GM12878 (cell line): Measurements from ENCODE around the gene UBE2L5. TPM values are rescaled to one million over a fixed set of nuclear protein-coding genes. Genes with fewer than 3 reads are reported as not detected.

Experiments used
- ATAC-seq: fragments of 200-7000 bp; cut with Tn5 transposase; 3 replicates; pipeline ENCODE4 v1.9.1; 2020; ENCODE audit warnings: mild to moderate bottlenecking, moderate library complexity
- BruUV-seq: library from RNA; stranded (reverse); fragments of 400-500 nt; replicated peaks from 2 replicates; lab custom pipeline; 2021; lab: Mats Ljungman, UMichigan
- CTCF ChIA-PET: fragments of 300-600 bp; sonication (Branson Sonifier 250); formaldehyde crosslinking; extraction: SDS; loops from one replicate; lab custom pipeline; 2021; ENCODE audit warnings: inconsistent platforms; lab: Yijun Ruan, JAX
- POLR2A ChIA-PET: fragments of 350-600 bp; formaldehyde crosslinking; extraction: SDS; loops from one replicate; lab custom pipeline; 2021; ENCODE audit warnings: inconsistent platforms; lab: Charles Lee
- RAD21 ChIA-PET: fragments of 300-600 bp; sonication (Branson Sonifier 250); formaldehyde crosslinking; loops from one replicate; lab custom pipeline; 2023; ENCODE audit warnings: antibody characterized with exemption; ENCODE audit not compliant: unreplicated experiment; lab: Charles Lee
- SMC1A ChIA-PET: fragments of 300-600 bp; sonication (Branson Sonifier 250); formaldehyde crosslinking; loops from one replicate; lab custom pipeline; 2023; ENCODE audit not compliant: unreplicated experiment, uncharacterized antibody; lab: Charles Lee
- DNase-seq: peaks from one replicate; pipeline ENCODE4 v3.0.0-alpha.2; 2011; ENCODE audit warnings: low read depth, low spot score
- FAIRE-seq: peaks from 3 replicates; lab custom pipeline; 2011; peaks lifted over from hg19 to GRCh38; lab: Jason Lieb, UNC
- H2AFZ ChIP-seq: 2 replicates; pipeline ENCODE4 v1.6.0; 2011; ENCODE audit warnings: low read depth, low read length, control low read depth; ENCODE audit not compliant: control insufficient read depth
- H3K27ac ChIP-seq: 2 replicates; pipeline ENCODE4 v1.5.1; 2011; ENCODE audit warnings: control low read depth; ENCODE audit not compliant: control insufficient read depth, insufficient read depth
- H3K27me3 ChIP-seq, 2 experiments: replicated peaks in 1 of 2; 2 replicates each; pipeline versions ENCODE4 v1.6.0 to v1.6.1; 2011; ENCODE audit warnings: low read length in 1 of 2; ENCODE audit not compliant: control insufficient read depth in 2 of 2, insufficient read depth in 2 of 2
- H3K36me3 ChIP-seq, 2 experiments: 2 replicates each; pipeline ENCODE4 v1.5.1; 2011; ENCODE audit warnings: low read length in 1 of 2; ENCODE audit not compliant: control insufficient read depth in 2 of 2, insufficient read depth in 2 of 2
- H3K4me1 ChIP-seq: 2 replicates; pipeline ENCODE4 v1.6.1; 2011; ENCODE audit warnings: mild to moderate bottlenecking, low read length, moderate library complexity, mixed read lengths; ENCODE audit not compliant: control insufficient read depth, insufficient read depth
- H3K4me2 ChIP-seq: 2 replicates; pipeline ENCODE4 v1.6.0; 2011; ENCODE audit warnings: control low read depth; ENCODE audit not compliant: control insufficient read depth, insufficient read depth
- H3K4me3 ChIP-seq: fragments of 200-600 bp; sonication (generic); 2 replicates; pipeline ENCODE4 v1.5.1; 2016
- H3K79me2 ChIP-seq: 2 replicates; pipeline ENCODE4 v1.6.0; 2011; ENCODE audit warnings: low read length; ENCODE audit not compliant: control insufficient read depth, insufficient read depth
- H3K9ac ChIP-seq: 2 replicates; pipeline ENCODE4 v1.8.0; 2011; ENCODE audit warnings: low read length, control low read depth, mixed read lengths; ENCODE audit not compliant: control insufficient read depth, insufficient read depth
- H3K9me3 ChIP-seq: replicated peaks from 3 replicates; pipeline ENCODE4 v1.5.1; 2011; ENCODE audit warnings: mild to moderate bottlenecking, low read length; ENCODE audit not compliant: control insufficient read depth, insufficient read depth
- H4K20me1 ChIP-seq: 2 replicates; pipeline ENCODE4 v1.6.0; 2011; ENCODE audit not compliant: control insufficient read depth, insufficient read depth
- CREM ChIP-seq: IDR thresholded peaks from 2 replicates; pipeline ENCODE4 v1.6.1; 2014; ENCODE audit warnings: antibody characterized with exemption, low read depth
- JUNB ChIP-seq: IDR thresholded peaks from 2 replicates; pipeline ENCODE4 v1.6.1; 2016; ENCODE audit warnings: antibody characterized with exemption, mild to moderate bottlenecking
- PML ChIP-seq: IDR thresholded peaks from 2 replicates; pipeline ENCODE4 v1.6.1; 2012; ENCODE audit warnings: low read length, inconsistent platforms
- RB1 ChIP-seq: fragments of 450-650 bp; formaldehyde crosslinking; IDR thresholded peaks from 2 replicates; pipeline ENCODE4 v1.6.1; 2017; ENCODE audit warnings: mild to moderate bottlenecking, borderline replicate concordance
- RUNX3 ChIP-seq: IDR thresholded peaks from 2 replicates; pipeline ENCODE4 v1.6.1; 2012; ENCODE audit warnings: low read length, inconsistent platforms
- SPI1 ChIP-seq: IDR thresholded peaks from 2 replicates; pipeline ENCODE4 v1.6.1; 2011; ENCODE audit warnings: low read depth, mild to moderate bottlenecking, low read length, moderate library complexity, borderline replicate concordance; ENCODE audit not compliant: insufficient read depth
- WGBS: methylation state at CpG from one replicate; pipeline ENCODE4 v1.1.6; 2016; ENCODE audit warnings: low lambda C conversion rate; ENCODE audit not compliant: insufficient replicate concordance, insufficient coverage; ENCODE audit errors: missing lambda C conversion rate; 5-methylcytosine and 5-hydroxymethylcytosine counted together
- in situ Hi-C: fragments of 300-500 bp; cut with MboI; formaldehyde crosslinking; loops from 9 replicates; pipeline ENCODE4 v1.14.3; 2018; ENCODE audit warnings: mixed read lengths
- intact Hi-C: fragments of 100-400 bp; cut with micrococcal nuclease; formaldehyde crosslinking; loops from one replicate; pipeline ENCODE4 v1.14.2; 2022; ENCODE audit not compliant: unreplicated experiment
- polyA plus RNA-seq, 11 experiments: library from polyadenylated mRNA; depleted of rRNA in 4 of 11; unstranded in 6 of 11; stranded (reverse) in 5 of 11; fragments of >200 nt; fragmentation: Nextera tagmentation in 4 of 11; fragmentation: Illumina TruSeq in 1 of 11; extraction: Ambion mirVana in 4 of 11; extraction: Trizol in 1 of 11; gene quantifications; 1 replicate in 1 of 11; 2 replicates in 10 of 11; pipeline versions ENCODE4 v1.2.1 to v1.2.3, GENCODE V29; 2011 to 2016; ENCODE audit warnings: inconsistent platforms in 2 of 11, missing spikeins in 2 of 11, low read depth in 1 of 11
- total RNA-seq, 4 experiments: library from RNA; depleted of rRNA in 3 of 4; stranded (reverse); fragments of >200 nt in 3 of 4; fragmentation: Illumina TruSeq in 1 of 4; extraction: Trizol in 1 of 4; gene quantifications; 2 replicates each; pipeline versions ENCODE4 v1.2.1 to v1.2.3, GENCODE V29; 2013 to 2021
- TF ChIP-seq, protein P1 (sequence below): fragments of 450-650 bp; IDR thresholded peaks from 2 replicates; pipeline ENCODE4 v1.6.1; 2016; ENCODE audit warnings: mild to moderate bottlenecking, moderate library complexity, borderline replicate concordance
- TF ChIP-seq, protein P2 (sequence below): fragments of 450-650 bp; conservative IDR thresholded peaks from 2 replicates; pipeline ENCODE4 v1.6.1; 2017; ENCODE audit warnings: mild to moderate bottlenecking, moderate library complexity
- TF ChIP-seq, protein P3 (sequence below): fragments of 450-650 bp; IDR thresholded peaks from 2 replicates; pipeline ENCODE4 v1.6.1; 2017; ENCODE audit warnings: mild to moderate bottlenecking, moderate library complexity
- TF ChIP-seq, protein P4 (sequence below): fragments of 450-650 bp; IDR thresholded peaks from 2 replicates; pipeline ENCODE4 v1.6.1; 2016; ENCODE audit warnings: mild to moderate bottlenecking

Gene UBE2L5
- total and polyA plus RNA-seq, 10 of the 15 experiments (the other 5 are each of a cell fraction or from before 2014, with no cell fraction given) = 0.03 to 1.1 (median 0.19) TPM; not detected in 2

DNA sequence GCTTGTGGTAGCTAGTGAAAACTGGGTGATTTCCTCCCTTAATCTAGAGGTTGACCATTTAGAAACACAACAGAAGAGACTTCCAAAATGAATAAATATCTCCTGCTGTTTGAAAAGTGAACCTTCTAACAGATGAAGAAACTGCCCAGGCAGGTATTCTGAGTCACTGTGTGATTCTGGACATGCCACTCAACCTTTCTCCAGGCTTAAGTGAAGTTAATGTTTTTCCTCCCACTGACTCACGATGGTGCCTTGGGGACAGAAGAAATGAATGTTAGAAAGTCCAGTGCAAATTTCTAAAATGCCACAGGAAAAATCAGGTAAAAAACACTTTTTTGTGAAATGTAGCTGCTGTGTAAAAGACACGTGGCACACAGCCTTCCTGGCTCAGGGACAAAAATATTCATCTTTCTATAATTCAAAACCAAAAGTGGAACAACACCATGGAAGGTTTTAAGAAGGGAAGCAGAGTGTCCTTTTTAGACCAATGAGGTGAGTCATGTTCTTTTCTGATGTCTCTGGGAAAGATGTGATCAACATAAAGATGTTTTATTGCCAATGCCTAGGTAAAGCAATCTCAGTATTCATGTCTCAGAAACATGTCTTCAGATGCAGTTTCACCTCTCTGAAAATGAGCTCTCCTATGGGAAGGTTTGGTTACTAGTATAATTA lies 9.1 kb downstream of the UBE2L5 start:
- in situ Hi-C loops (no loop called here), intact Hi-C loops (loop anchor here (5.0 kb wide), 1 partner anchor 124 kb away; the partner anchor contains the start of gene KATNAL1)
- no peaks in the 10 kb centered on the region for H3K79me2 ChIP-seq
- H2AFZ ChIP-seq = peak overlapping the region; percentile 75
- H3K9me3 ChIP-seq = no peaks in the 10 kb centered on the region
- SMC1A ChIA-PET = interaction anchor here (0.6 to 5.1 kb wide), 22 partner anchors 9 to 299 kb away, joined by 3 to 155 read pairs (median 4); partner anchors contain the start of gene UBE2L5
- ATAC-seq (peak; percentile 59), FAIRE-seq (no peak), DNase-seq (no peak)
- RAD21 ChIA-PET = interaction anchor here (0.6 to 4.2 kb wide), 13 partner anchors 9 to 262 kb away, joined by 3 to 89 read pairs (median 3); partner anchors contain the start of genes HMGB1 and UBE2L5
- BruUV-seq = no TSS peak
- peak overlapping the region; percentile 32; the same call in 1 of the 2 replicates for H3K9ac ChIP-seq
- TF ChIP-seq JUNB (no peak), PML (no peak), CREM (no peak), RUNX3 (0 out of 2 replicates have a peak, but pooled peaks have one; percentile 3), SPI1 (no peak), RB1 (0 out of 2 replicates have a peak, but pooled peaks have one; percentile 6)
- TF ChIP-seq, protein P1, sequence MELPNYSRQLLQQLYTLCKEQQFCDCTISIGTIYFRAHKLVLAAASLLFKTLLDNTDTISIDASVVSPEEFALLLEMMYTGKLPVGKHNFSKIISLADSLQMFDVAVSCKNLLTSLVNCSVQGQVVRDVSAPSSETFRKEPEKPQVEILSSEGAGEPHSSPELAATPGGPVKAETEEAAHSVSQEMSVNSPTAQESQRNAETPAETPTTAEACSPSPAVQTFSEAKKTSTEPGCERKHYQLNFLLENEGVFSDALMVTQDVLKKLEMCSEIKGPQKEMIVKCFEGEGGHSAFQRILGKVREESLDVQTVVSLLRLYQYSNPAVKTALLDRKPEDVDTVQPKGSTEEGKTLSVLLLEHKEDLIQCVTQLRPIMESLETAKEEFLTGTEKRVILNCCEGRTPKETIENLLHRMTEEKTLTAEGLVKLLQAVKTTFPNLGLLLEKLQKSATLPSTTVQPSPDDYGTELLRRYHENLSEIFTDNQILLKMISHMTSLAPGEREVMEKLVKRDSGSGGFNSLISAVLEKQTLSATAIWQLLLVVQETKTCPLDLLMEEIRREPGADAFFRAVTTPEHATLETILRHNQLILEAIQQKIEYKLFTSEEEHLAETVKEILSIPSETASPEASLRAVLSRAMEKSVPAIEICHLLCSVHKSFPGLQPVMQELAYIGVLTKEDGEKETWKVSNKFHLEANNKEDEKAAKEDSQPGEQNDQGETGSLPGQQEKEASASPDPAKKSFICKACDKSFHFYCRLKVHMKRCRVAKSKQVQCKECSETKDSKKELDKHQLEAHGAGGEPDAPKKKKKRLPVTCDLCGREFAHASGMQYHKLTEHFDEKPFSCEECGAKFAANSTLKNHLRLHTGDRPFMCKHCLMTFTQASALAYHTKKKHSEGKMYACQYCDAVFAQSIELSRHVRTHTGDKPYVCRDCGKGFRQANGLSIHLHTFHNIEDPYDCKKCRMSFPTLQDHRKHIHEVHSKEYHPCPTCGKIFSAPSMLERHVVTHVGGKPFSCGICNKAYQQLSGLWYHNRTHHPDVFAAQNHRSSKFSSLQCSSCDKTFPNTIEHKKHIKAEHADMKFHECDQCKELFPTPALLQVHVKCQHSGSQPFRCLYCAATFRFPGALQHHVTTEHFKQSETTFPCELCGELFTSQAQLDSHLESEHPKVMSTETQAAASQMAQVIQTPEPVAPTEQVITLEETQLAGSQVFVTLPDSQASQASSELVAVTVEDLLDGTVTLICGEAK = no peak
- TF ChIP-seq, protein P2, sequence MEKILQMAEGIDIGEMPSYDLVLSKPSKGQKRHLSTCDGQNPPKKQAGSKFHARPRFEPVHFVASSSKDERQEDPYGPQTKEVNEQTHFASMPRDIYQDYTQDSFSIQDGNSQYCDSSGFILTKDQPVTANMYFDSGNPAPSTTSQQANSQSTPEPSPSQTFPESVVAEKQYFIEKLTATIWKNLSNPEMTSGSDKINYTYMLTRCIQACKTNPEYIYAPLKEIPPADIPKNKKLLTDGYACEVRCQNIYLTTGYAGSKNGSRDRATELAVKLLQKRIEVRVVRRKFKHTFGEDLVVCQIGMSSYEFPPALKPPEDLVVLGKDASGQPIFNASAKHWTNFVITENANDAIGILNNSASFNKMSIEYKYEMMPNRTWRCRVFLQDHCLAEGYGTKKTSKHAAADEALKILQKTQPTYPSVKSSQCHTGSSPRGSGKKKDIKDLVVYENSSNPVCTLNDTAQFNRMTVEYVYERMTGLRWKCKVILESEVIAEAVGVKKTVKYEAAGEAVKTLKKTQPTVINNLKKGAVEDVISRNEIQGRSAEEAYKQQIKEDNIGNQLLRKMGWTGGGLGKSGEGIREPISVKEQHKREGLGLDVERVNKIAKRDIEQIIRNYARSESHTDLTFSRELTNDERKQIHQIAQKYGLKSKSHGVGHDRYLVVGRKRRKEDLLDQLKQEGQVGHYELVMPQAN = no peak
- TF ChIP-seq, protein P3, sequence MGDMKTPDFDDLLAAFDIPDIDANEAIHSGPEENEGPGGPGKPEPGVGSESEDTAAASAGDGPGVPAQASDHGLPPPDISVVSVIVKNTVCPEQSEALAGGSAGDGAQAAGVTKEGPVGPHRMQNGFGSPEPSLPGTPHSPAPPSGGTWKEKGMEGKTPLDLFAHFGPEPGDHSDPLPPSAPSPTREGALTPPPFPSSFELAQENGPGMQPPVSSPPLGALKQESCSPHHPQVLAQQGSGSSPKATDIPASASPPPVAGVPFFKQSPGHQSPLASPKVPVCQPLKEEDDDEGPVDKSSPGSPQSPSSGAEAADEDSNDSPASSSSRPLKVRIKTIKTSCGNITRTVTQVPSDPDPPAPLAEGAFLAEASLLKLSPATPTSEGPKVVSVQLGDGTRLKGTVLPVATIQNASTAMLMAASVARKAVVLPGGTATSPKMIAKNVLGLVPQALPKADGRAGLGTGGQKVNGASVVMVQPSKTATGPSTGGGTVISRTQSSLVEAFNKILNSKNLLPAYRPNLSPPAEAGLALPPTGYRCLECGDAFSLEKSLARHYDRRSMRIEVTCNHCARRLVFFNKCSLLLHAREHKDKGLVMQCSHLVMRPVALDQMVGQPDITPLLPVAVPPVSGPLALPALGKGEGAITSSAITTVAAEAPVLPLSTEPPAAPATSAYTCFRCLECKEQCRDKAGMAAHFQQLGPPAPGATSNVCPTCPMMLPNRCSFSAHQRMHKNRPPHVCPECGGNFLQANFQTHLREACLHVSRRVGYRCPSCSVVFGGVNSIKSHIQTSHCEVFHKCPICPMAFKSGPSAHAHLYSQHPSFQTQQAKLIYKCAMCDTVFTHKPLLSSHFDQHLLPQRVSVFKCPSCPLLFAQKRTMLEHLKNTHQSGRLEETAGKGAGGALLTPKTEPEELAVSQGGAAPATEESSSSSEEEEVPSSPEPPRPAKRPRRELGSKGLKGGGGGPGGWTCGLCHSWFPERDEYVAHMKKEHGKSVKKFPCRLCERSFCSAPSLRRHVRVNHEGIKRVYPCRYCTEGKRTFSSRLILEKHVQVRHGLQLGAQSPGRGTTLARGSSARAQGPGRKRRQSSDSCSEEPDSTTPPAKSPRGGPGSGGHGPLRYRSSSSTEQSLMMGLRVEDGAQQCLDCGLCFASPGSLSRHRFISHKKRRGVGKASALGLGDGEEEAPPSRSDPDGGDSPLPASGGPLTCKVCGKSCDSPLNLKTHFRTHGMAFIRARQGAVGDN = 0 out of 2 replicates have a peak, but pooled peaks have one; percentile 11
- TF ChIP-seq, protein P4, sequence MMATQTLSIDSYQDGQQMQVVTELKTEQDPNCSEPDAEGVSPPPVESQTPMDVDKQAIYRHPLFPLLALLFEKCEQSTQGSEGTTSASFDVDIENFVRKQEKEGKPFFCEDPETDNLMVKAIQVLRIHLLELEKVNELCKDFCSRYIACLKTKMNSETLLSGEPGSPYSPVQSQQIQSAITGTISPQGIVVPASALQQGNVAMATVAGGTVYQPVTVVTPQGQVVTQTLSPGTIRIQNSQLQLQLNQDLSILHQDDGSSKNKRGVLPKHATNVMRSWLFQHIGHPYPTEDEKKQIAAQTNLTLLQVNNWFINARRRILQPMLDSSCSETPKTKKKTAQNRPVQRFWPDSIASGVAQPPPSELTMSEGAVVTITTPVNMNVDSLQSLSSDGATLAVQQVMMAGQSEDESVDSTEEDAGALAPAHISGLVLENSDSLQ = peak; percentile 72
- H3K4me2 ChIP-seq = peak overlapping the region; percentile 85
- CTCF ChIA-PET = interaction anchor here (0.8 to 5.0 kb wide), 3 partner anchors 12 to 299 kb away, joined by 3 to 61 read pairs (median 6); no protein-coding TSS in a partner anchor
- POLR2A ChIA-PET = interaction anchor here (0.6 to 3.8 kb wide), 8 partner anchors 9 to 186 kb away, joined by 3 to 57 read pairs (median 4); partner anchors contain the start of gene UBE2L5
- peak overlapping the region; percentile 20; the same call in 1 of the 2 replicates for H3K4me3 ChIP-seq
- H3K4me1 ChIP-seq = peaks cover 28% of the 10 kb centered on the region
- no peaks in the 10 kb centered on the region for H3K27me3 ChIP-seq
- no peaks in the 10 kb centered on the region for H4K20me1 ChIP-seq
- peak overlapping the region; percentile 56 for H3K27ac ChIP-seq
- WGBS = 14% methylated on average over 2 of the region's 2 CpGs
- no peaks in the 10 kb centered on the region for H3K36me3 ChIP-seq
